Left renal pelvis (tissue), 4 donors: ENCODE results near the gene FBXW8. TPM values are rescaled to one million over a fixed set of nuclear protein-coding genes. Genes with fewer than 3 reads are reported as not detected.

Experiments used
- DNase-seq, 4 donors: peaks; one replicate each; pipeline ENCODE4 v3.0.0-alpha.2; 2013; ENCODE audit warnings: low read depth in 4 of 4, low spot score in 3 of 4
- polyA plus RNA-seq, 4 donors: library from polyadenylated mRNA; unstranded; fragments of 120-200 nt; gene quantifications; one replicate each; pipeline ENCODE4 v1.2.1, GENCODE V29; 2013; ENCODE audit not compliant: insufficient read length in 4 of 4

The FBXW8 gene
- polyA plus RNA-seq, 4 donors, result 22.7 to 25.5 (median 23.8) TPM

GRCh38 chr12:116950628-116951325 lies 40.0 kb downstream of the FBXW8 start:
- no peak for DNase-seq

GRCh38 chr12:116954710-116955381 lies 44.1 kb downstream of the FBXW8 start:
- DNase-seq, result no peak

- no peak for DNase-seq
Observed at GRCh38 chr12:116955382-116956021, 44.8 kb downstream of the FBXW8 start.

- no peak for DNase-seq
Observed at GRCh38 chr12:116958402-116959197, 47.9 kb downstream of the FBXW8 start.

GRCh38 chr12:116959198-116959460 lies 48.4 kb downstream of the FBXW8 start:
- DNase-seq, result no peak

- DNase-seq, result no peak
Observed at GRCh38 chr12:116959845-116960514, 49.2 kb downstream of the FBXW8 start.

- no peak for DNase-seq
Observed at GRCh38 chr12:116962197-116962596, 51.4 kb downstream of the FBXW8 start.

GRCh38 chr12:116962783-116963356 lies 52.1 kb downstream of the FBXW8 start:
- DNase-seq, result no peak

GRCh38 chr12:116964054-116965050 lies 53.6 kb downstream of the FBXW8 start:
- no peak for DNase-seq

- no peak for DNase-seq
Observed at GRCh38 chr12:116968986-116969385, 58.2 kb downstream of the FBXW8 start.

- no peak for DNase-seq
Observed at GRCh38 chr12:116969615-116970585, 59.1 kb downstream of the FBXW8 start.

GRCh38 chr12:116971222-116971621 lies 60.5 kb downstream of the FBXW8 start:
- no peak for DNase-seq

- no peak for DNase-seq
Observed at GRCh38 chr12:116975779-116976393, 65.1 kb downstream of the FBXW8 start.

GRCh38 chr12:116977465-116978380 lies 67.0 kb downstream of the FBXW8 start:
- peak in 1 of 4 donors; percentile 11 for DNase-seq

- peak in 1 of 4 donors; percentile 40 for DNase-seq
Observed at GRCh38 chr12:116978791-116979508, 68.2 kb downstream of the FBXW8 start.

GRCh38 chr12:116980083-116980482 lies 69.3 kb downstream of the FBXW8 start:
- DNase-seq, result no peak
